Natural killer cell (primary cell): Measurements from ENCODE around the gene PITPNM3. TPM values are rescaled to one million over a fixed set of nuclear protein-coding genes. Genes with fewer than 3 reads are reported as not detected.

ENCODE experiments used
- ATAC-seq, 3 donors: fragments of 150-1000 bp in 2 of 3; fragments of 200-7000 bp in 1 of 3; cut with Tn5 transposase; 1 replicate in 1 of 3; 2 replicates in 2 of 3; pipeline ENCODE4 v1.10.0; 2021; ENCODE audit warnings: mild to moderate bottlenecking in 2 of 3, moderate library complexity in 2 of 3
- DNase-seq, 2 donors: peaks; one replicate each; pipeline versions ENCODE4 v3.0.0 to v3.0.0-alpha.2; 2013 to 2021; ENCODE audit warnings: mixed read lengths in 1 of 2
- H3K27ac ChIP-seq: one replicate; pipeline ENCODE4 v1.5.1; 2013; ENCODE audit warnings: mild to moderate bottlenecking, low read length
- H3K27me3 ChIP-seq: one replicate; pipeline ENCODE4 v1.6.1; 2013; ENCODE audit warnings: low read length; ENCODE audit not compliant: control insufficient read depth, insufficient read depth
- H3K36me3 ChIP-seq: one replicate; pipeline ENCODE4 v1.6.1; 2013; ENCODE audit warnings: low read length; ENCODE audit not compliant: control insufficient read depth, insufficient read depth
- H3K4me1 ChIP-seq: one replicate; pipeline ENCODE4 v1.6.1; 2013; ENCODE audit warnings: low read length; ENCODE audit not compliant: control insufficient read depth, insufficient read depth
- H3K4me3 ChIP-seq: one replicate; pipeline ENCODE4 v1.5.1; 2013; ENCODE audit warnings: low read length
- H3K9me3 ChIP-seq: one replicate; pipeline ENCODE4 v1.6.1; 2013; ENCODE audit warnings: low read length; ENCODE audit not compliant: control insufficient read depth, insufficient read depth
- H3K27ac Mint-ChIP-seq, 2 donors: one replicate each; pipeline ENCODE4 v1.8.0; 2022; ENCODE audit warnings: mild to moderate bottlenecking in 2 of 2, mixed read lengths in 2 of 2, moderate library complexity in 1 of 2
- H3K27me3 Mint-ChIP-seq, 2 donors: one replicate each; pipeline ENCODE4 v1.8.0; 2022; ENCODE audit warnings: low read depth in 2 of 2, mixed read lengths in 2 of 2
- H3K36me3 Mint-ChIP-seq: one replicate; pipeline ENCODE4 v1.8.0; 2022; ENCODE audit warnings: mixed read lengths
- H3K4me1 Mint-ChIP-seq, 2 donors: one replicate each; pipeline ENCODE4 v1.8.0; 2022; ENCODE audit warnings: mixed read lengths in 2 of 2
- H3K4me3 Mint-ChIP-seq: one replicate; pipeline ENCODE4 v1.8.0; 2022; ENCODE audit warnings: mild to moderate bottlenecking, moderate library complexity, mixed read lengths
- H3K9me3 Mint-ChIP-seq, 2 donors: one replicate each; pipeline ENCODE4 v1.8.0; 2022; ENCODE audit warnings: mixed read lengths in 2 of 2
- CTCF ChIP-seq: fragments of 200-600 bp; IDR thresholded peaks from one replicate; pipeline ENCODE4 v1.8.0; 2022; ENCODE audit warnings: antibody characterized with exemption
- WGBS: methylation state at CpG from one replicate; pipeline ENCODE4 v1.1.7; 2013; ENCODE audit warnings: missing lambda C conversion rate; ENCODE audit not compliant: insufficient coverage; 5-methylcytosine and 5-hydroxymethylcytosine counted together
- intact Hi-C: fragments of 100-400 bp; cut with micrococcal nuclease; formaldehyde crosslinking; loops from one replicate; pipeline ENCODE4 v1.14.2; 2022
- total RNA-seq, 4 donors: library from RNA; stranded (reverse); fragments of 120-200 nt in 1 of 4; gene quantifications; one replicate each; pipeline versions ENCODE4 v1.2.3 to v1.2.4, GENCODE V29; 2013 to 2022

Gene PITPNM3
- total RNA-seq, 3 donors from 2014 or later (not counting 1 experiment from before 2014, with no cell fraction given), result 0.42 to 0.75 (median 0.50) TPM

GRCh38 chr17:6532441-6532885, 23.9 kb downstream of the PITPNM3 start:
- no peak overlapping the region for H3K4me3 ChIP-seq
- H3K4me1 Mint-ChIP-seq, result no peaks in the 10 kb centered on the region
- H3K9me3 ChIP-seq, result no peaks in the 10 kb centered on the region
- no peaks in the 10 kb centered on the region for H3K27me3 ChIP-seq
- no peak for DNase-seq
- 66% methylated on average over 5 of the region's 5 CpGs for WGBS
- TF ChIP-seq CTCF, result no peak
- H3K27ac ChIP-seq, result no peak overlapping the region
- no peak for ATAC-seq
- peaks cover 0 to 5% of the 10 kb centered on the region in 2 donors for H3K27me3 Mint-ChIP-seq
- no peaks in the 10 kb centered on the region for H3K36me3 Mint-ChIP-seq
- no peaks in the 10 kb centered on the region for H3K4me1 ChIP-seq
- H3K27ac Mint-ChIP-seq, result no peak overlapping the region
- H3K36me3 ChIP-seq, result no peaks in the 10 kb centered on the region
- intact Hi-C loops, result no loop called here
- no peaks in the 10 kb centered on the region for H3K9me3 Mint-ChIP-seq
- H3K4me3 Mint-ChIP-seq, result no peak overlapping the region

GRCh38 chr17:6531575-6531974, 24.8 kb downstream of the PITPNM3 start:
- no peak for DNase-seq
- no peaks in the 10 kb centered on the region for H3K9me3 ChIP-seq
- H3K27me3 Mint-ChIP-seq, result peaks cover 0 to 5% of the 10 kb centered on the region in 2 donors
- H3K4me3 ChIP-seq, result no peak overlapping the region
- no peaks in the 10 kb centered on the region for H3K36me3 ChIP-seq
- no peak overlapping the region for H3K4me3 Mint-ChIP-seq
- no peak overlapping the region for H3K27ac Mint-ChIP-seq
- ATAC-seq, result no peak
- no peaks in the 10 kb centered on the region for H3K27me3 ChIP-seq
- WGBS, result 76% methylated on average over 7 of the region's 7 CpGs
- no peak overlapping the region for H3K27ac ChIP-seq
- H3K4me1 ChIP-seq, result no peaks in the 10 kb centered on the region
- no peaks in the 10 kb centered on the region for H3K9me3 Mint-ChIP-seq
- intact Hi-C loops, result no loop called here
- H3K4me1 Mint-ChIP-seq, result no peaks in the 10 kb centered on the region
- no peak for TF ChIP-seq CTCF
- H3K36me3 Mint-ChIP-seq, result no peaks in the 10 kb centered on the region

- no peak for ATAC-seq
- no peak overlapping the region for H3K27ac ChIP-seq
These were observed 25.9 kb downstream of the PITPNM3 start for GRCh38 chr17:6530324-6530920.

More at GRCh38 chr17:6530324-6530920, 25.9 kb downstream of the PITPNM3 start:
- H3K27ac Mint-ChIP-seq, result no peak overlapping the region
- H3K9me3 ChIP-seq, result no peaks in the 10 kb centered on the region
- intact Hi-C loops, result no loop called here
- H3K4me3 ChIP-seq, result no peak overlapping the region
- no peaks in the 10 kb centered on the region for H3K27me3 ChIP-seq
- H3K9me3 Mint-ChIP-seq, result no peaks in the 10 kb centered on the region
- 81% methylated on average over 4 of the region's 5 CpGs for WGBS
- peaks cover 0 to 5% of the 10 kb centered on the region in 2 donors for H3K27me3 Mint-ChIP-seq
- no peak for DNase-seq
- H3K36me3 Mint-ChIP-seq, result no peaks in the 10 kb centered on the region
- no peaks in the 10 kb centered on the region for H3K4me1 Mint-ChIP-seq
- no peak overlapping the region for H3K4me3 Mint-ChIP-seq
- no peaks in the 10 kb centered on the region for H3K4me1 ChIP-seq
- no peaks in the 10 kb centered on the region for H3K36me3 ChIP-seq
- no peak for TF ChIP-seq CTCF
